Activated CD8-positive, alpha-beta memory T cell treated with anti-CD3 and anti-CD28 coated beads for 1 hour (primary cell): ENCODE data around the gene TRIM66.
"Not testable (repeated sequence)": the region's sequence is repeated elsewhere in the genome, so short reads cannot be mapped to it uniquely, and the experiment has no call there.

Source experiments
- DNase-seq, 2 donors: peaks; one replicate each; pipeline ENCODE4 v3.0.0-alpha.2; 2020; ENCODE audit warnings: low read depth in 1 of 2; ENCODE audit errors: extremely low read depth in 1 of 2

Gene TRIM66

DNA sequence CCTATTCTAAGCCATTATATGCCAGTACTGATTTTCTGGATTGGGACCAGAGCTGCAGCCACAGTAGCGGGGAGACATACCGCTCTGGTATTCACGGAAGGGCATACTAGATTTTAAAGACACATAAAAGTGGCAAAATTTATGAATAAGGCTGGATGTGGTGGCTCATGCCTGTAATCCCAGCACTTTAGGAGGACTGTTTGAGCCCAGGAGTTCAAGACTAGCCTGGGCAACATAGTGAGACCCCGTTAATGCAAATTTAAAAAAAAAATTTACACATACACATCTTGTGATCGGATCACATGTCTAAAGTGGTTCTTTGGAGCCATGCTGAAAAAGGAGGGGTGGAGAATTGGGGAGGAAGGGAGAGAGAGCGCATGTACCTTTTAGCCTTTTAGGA, 9.1 kb upstream of the TRIM66 start:
- no peak for DNase-seq

GRCh38 chr11:8690374-8691342, 8.2 kb upstream of the TRIM66 start:
- DNase-seq: no peak

DNA sequence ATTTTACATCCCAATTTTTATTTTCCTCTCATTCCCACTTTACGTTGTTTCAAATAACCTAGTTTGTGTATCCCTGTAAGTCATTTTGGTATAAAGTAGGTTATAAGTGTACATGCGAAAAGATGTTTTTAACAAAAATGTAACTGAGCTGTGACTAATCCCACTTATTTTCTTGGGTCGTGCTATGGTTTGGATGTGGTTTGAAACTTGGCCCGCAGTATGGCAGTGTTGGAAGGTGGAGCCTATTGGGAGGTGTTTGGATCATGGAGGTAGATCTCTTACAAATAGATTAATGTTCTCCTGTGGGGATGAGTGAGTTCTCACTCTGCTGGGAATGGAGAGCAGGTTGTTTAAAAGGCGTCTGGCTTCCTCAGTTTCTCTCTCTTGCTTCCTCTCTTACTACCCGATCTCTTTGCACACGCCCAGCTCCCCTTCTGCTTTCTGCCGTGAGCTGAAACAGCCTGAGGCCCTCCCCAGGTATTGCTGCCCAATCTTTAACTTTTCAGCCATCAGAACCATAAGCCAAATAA, 7.3 kb upstream of the TRIM66 start:
- DNase-seq: no peak

DNA sequence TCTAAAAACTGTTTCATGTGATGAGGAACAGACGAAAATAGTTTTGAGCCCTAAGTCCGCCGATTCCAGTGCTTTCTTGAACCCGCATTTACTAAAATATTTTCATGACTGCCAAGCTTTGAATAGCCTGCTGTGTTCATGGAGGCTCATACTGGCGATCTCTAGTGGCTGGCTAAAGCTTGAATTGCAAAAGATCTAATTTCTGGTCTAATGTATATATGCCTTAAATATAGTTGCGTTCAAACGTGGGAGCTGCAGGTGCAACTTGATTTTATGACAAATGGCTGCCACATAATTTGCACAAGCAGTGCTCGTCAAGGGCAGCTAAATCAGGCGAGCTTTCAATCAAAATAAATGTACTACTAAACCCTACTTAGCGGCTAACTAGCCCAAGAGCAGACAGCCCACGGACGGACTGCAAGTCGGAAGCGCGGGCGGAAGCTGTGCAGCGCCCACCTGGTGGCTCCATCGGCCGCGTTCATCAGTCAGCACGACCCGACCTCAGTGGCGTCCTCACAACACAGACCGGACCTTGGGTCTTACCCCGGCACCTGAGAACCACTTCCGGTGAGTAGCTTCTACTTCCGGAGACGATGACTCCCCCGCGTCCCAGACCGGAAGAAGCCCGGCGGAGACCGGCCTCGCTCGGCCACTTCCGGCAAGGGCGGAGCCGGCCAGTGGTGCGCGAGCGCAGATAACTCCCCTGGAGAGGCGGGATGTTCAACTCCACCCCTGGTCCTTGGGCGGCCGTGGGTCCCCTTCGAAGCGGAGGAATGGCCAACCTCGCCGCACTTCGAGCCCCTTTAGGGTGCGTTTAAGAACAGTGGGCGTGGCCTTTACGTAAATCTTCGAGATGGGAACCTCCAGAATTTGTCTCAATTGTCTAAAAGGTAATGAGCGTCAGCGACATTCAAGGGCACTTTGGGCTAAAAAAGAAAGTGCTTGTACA, 6.2 kb upstream of the TRIM66 start:
- peak; percentile 53 to 75 for DNase-seq

DNA sequence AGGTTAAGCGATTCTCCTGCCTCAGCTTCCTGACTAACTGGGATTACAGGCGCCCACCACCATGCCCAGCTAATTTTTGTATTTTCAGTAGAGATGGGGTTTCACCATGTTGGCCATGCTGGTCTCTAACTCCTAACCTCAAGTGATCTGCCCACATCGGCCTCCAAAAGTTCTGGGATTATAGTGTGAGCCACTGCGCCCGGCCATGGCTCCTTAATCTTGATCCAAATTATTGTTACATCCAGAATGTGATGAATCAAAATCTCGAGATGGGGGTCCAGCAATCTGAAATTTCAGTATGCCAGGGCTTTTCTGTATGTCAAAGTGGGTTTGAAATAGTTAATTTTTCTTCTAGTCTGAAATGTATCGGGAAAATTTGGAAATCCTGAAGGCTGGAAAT, 3.9 kb upstream of the TRIM66 start:
- DNase-seq: no peak

DNA sequence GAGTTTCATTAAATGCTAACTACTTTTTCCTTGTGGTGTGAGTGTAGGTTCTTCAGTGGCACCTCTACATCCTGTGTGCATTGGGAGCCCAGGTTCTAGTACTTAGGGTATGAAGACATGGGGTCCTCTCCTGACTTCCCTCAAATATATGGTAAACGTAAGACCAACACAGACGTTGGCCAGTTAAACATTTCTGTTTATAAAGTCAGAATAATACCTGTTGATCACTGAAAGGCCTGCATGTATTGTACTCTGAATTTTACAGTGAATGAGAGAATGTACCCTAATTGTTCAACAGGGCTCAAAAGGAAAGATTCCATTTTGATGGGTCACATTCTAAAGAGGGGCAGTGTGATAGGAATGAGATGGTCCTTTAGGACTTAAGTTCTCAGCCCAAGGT, 3.4 kb upstream of the TRIM66 start:
- DNase-seq: no peak

GRCh38 chr11:8685306-8685705, 2.8 kb upstream of the TRIM66 start:
- DNase-seq: no peak

GRCh38 chr11:8684600-8685290, 2.3 kb upstream of the TRIM66 start:
- no peak for DNase-seq

DNA sequence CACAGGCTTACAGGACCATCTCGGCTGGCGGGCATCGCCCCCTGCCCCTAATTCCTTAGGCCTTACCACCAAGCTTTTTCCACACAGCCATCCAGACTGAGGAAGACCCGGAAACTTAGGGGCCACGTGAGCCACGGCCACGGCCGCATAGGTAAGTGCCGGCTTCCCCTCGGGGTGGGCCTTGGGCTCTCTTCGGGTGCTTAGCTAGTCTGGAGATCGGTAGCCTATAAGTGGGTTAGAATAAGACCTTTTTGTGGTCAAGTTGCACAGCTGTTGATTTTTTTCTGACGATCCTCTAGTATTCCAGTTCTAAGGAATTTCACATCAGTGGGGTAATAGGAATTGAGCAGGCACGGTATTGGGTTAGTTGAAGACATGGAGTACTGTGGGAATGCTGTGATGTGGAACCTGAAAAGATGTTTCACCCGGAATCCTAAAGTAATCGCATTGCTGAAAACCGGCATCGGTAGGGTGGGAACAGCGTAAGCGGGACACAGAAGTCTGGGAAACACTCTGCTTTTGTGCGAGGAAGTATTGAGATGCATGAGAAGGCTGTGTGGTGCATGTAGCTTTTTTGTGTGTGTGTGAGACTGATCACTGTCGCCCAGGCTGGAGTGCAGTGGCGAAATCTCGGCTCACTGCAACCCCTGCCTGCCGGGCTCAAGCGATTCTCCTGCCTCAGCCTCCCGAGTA, 796 bp upstream of the TRIM66 start:
- no peak for DNase-seq

- DNase-seq: no peak
These were observed 595 bp downstream of the TRIM66 start for GRCh38 chr11:8681837-8682302.

DNA sequence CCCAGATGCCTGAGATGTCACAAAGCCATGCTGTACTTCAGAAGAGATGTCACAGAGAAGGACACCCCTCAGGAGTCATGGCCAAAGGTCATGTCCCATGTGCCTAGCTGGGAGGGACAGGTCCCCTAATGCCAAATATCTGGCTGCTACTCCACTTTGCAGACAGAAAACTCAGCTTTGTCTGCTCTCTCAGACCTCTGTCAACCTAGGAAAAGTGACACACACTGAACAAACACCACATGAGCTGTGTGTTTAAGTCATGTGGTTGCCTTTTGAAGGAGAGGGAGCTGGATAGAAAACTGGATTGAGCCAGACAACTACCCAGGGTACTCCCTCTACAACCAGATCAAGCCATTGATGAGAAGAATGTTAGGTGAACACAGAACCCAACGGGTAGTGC, 3.5 kb downstream of the TRIM66 start:
- DNase-seq: no peak

GRCh38 chr11:8676458-8676857, 6.0 kb downstream of the TRIM66 start:
- no peak for DNase-seq

GRCh38 chr11:8674859-8675258, 7.6 kb downstream of the TRIM66 start:
- DNase-seq: no peak

DNA sequence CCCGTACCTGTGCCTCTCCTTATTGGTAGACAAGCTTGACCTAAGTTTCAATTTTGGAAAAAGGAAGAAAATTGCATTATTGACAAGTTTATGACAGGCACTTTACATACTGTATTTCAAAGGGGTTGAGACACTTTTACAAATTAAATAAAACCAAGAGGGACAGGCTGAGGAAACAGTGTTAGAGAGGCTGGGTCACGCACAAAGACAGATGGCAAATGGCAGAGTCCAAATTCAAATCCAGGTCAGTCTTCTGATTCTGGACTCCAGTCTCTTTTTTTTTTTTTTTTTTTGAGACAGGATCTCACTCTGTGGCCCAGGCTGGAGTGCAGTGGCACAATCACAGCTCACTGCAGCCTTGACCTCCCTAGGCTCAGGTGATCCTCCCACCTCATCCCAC, 10.1 kb downstream of the TRIM66 start:
- DNase-seq: no peak

GRCh38 chr11:8671651-8672062, 10.8 kb downstream of the TRIM66 start:
- no peak for DNase-seq

DNA sequence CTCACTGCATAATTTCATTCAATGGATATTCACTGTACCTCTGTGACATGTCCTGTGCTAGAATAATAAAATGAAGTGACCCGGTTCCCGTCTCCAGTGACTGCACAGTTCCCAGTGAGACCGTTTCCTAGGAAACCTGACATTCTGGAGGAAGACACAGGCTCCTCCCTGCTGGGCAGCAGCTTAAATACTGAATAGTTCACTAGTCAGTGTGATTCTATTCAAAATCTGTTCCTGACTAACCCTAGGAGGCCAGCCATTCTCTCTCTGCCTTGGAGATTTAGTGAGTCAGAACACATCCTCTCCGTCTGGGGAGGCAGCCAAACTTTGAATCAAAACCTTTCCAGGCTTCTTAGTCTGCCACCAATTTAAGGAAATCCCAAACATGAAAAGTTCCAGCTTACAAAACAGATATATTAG, 11.3 kb downstream of the TRIM66 start:
- no peak for DNase-seq

DNA sequence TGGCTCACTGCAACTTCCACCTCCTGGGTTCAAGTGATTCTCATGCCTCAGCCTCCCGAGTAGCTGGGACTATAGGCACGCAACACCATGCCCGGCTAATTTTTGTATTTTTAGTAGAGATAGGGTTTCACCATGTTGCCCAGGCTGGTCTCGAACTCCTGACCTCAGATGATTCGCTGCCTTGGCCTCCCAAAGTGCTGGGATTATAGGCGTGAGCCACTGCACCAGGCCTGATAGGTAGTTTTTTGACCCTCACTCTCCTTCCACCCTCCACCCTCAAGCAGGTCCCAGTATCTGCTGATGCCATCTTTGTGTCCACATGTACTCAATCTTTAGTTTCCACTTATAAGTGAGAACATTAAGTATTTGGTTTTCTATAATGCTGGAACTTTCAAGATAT, 12.4 kb downstream of the TRIM66 start:
- DNase-seq: not testable (repeated sequence)

DNA sequence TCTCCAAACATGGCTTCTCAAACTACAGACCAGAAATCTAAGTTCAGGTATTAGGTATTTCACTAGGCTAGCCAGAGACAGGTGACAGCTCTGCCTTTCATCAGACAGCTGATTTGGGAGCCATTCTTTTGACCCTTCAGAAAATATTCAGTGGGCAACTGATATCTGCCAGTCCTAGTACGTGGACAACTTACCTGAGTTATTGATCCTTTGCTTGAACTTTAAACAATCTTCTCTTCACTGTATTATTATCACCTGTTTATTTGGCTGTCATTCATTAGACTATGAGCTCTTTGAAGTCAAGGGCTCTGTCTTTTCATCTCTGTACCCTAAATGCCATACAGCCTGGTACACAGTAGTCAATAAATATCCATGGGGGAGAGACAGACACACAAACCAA, 17.2 kb downstream of the TRIM66 start:
- no peak for DNase-seq

DNA sequence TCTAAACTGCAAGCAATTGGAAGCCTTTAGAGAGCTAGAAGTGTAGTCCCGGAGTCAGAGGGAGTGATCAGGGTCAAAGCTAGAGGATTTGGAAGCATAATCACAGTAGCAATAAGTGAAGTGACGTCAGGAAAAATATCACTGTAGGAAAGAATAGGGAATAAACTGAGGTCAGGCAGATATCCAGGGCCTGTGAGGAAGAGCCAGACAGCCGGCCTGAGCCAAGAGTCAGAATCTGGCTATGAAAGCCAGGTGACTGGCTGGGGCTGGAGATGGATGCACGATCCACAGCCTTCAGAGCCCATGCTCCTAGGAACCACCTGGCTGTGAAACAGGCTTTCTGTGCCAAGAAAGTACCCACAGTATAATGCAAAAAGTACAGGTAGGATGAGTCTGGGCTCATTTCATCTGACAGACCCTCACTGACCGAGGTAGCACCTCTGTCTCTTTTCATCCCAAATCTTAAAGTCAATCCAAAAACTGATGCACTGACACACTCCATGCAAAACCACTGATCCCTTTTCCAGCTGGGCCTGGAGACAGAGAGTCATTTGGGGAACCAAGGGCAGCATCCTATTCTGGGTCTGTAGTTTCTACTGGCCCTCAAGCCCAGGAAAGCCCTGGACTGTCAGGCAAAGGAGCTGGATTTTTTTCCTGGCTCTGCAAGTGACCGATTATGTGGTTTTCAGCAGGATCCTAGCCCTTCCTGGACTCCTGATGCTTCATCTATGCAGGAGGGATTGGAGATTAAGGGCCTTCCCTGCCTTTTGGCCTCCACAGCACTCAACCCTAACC, 21.3 kb downstream of the TRIM66 start:
- no peak for DNase-seq
